ENCODE results near the gene NPAP1.
"Not testable (repeated sequence)": the region's sequence is repeated elsewhere in the genome, so short reads cannot be mapped to it uniquely, and the experiment has no call there.

NPAP1 gene

GRCh38 chr15:24675332-24676144 lies at the start of gene NPAP1:
NPAP1 (plus strand) TSS chr15:24675775; CDS start chr15:24675868, 93 bp downstream.
- DNase-seq: no peak

- DNase-seq: no peak
Measured at GRCh38 chr15:24627443-24627842, 48.1 kb upstream of the NPAP1 start.

- no peak for DNase-seq
Measured at GRCh38 chr15:24633082-24633481, 42.5 kb upstream of the NPAP1 start.

GRCh38 chr15:24639412-24639811 lies 36.2 kb upstream of the NPAP1 start:
- not testable (repeated sequence) for DNase-seq

- no peak for DNase-seq
Measured at GRCh38 chr15:24645627-24646026, 29.9 kb upstream of the NPAP1 start.

GRCh38 chr15:24659622-24660021 lies 16.0 kb upstream of the NPAP1 start:
- no peak for DNase-seq

- no peak for DNase-seq
Measured at GRCh38 chr15:24662991-24663390, 12.6 kb upstream of the NPAP1 start.

GRCh38 chr15:24676431-24676830 lies 856 bp downstream of the NPAP1 start:
- no peak for DNase-seq

GRCh38 chr15:24678485-24678884 lies 2.9 kb downstream of the NPAP1 start:
- DNase-seq: no peak

GRCh38 chr15:24682002-24682401 lies 6.4 kb downstream of the NPAP1 start:
- DNase-seq: no peak

- DNase-seq: not testable (repeated sequence)
Measured at GRCh38 chr15:24682905-24683304, 7.3 kb downstream of the NPAP1 start.

GRCh38 chr15:24683736-24684135 lies 8.2 kb downstream of the NPAP1 start:
- DNase-seq: no peak

- DNase-seq: no peak
Measured at GRCh38 chr15:24684313-24684712, 8.7 kb downstream of the NPAP1 start.

- no peak for DNase-seq
Measured at GRCh38 chr15:24696201-24696600, 20.6 kb downstream of the NPAP1 start.

- no peak for DNase-seq
Measured at GRCh38 chr15:24696842-24697241, 21.3 kb downstream of the NPAP1 start.

- no peak for DNase-seq
Measured at GRCh38 chr15:24718289-24719082, 42.9 kb downstream of the NPAP1 start.

GRCh38 chr15:24729760-24730159 lies 54.2 kb downstream of the NPAP1 start:
- no peak for DNase-seq

Data from CD4-positive, alpha-beta T cell treated with Interferon gamma for 1 hour (primary cell).